Measurements from ENCODE around the gene AIDA.

Gene AIDA

GRCh38 chr1:222739465-222739864, 27.2 kb upstream of the AIDA start:
- Histone ChIP-seq H3K4me3 (ENCODE audit: low read length) (no peak overlapping the region), H3K27me3 (ENCODE audit: control insufficient read depth, insufficient read depth, low read length) (no peaks in the 10 kb centered on the region), H3K9me3 (ENCODE audit: control insufficient read depth, low read depth, low read length) (no peaks in the 10 kb centered on the region), H3K27ac (ENCODE audit: low read length) (no peak overlapping the region), H3K4me1 (ENCODE audit: control insufficient read depth, low read depth, low read length) (peaks cover 23% of the 10 kb centered on the region), H3K9ac (ENCODE audit: low read length) (no peak overlapping the region), H3K36me3 (ENCODE audit: control insufficient read depth, low read depth, low read length) (no peaks in the 10 kb centered on the region)

- Histone ChIP-seq H3K4me3 (ENCODE audit: low read length) (no peak within 1 kb of the TSS), H3K36me3 (ENCODE audit: control insufficient read depth, low read depth, low read length) (peaks cover 17% of the 10 kb centered on the region), H3K27me3 (ENCODE audit: control insufficient read depth, insufficient read depth, low read length) (no peaks in the 10 kb centered on the region), H3K9me3 (ENCODE audit: control insufficient read depth, low read depth, low read length) (no peaks in the 10 kb centered on the region), H3K4me1 (ENCODE audit: control insufficient read depth, low read depth, low read length) (peaks cover 23% of the 10 kb centered on the region), H3K27ac (ENCODE audit: low read length) (no peak within 1 kb of the TSS), H3K9ac (ENCODE audit: low read length) (no peak within 1 kb of the TSS)
Observed at GRCh38 chr1:222736972-222737371, 24.7 kb upstream of the AIDA start, which contains the start of gene FAM177B. FAM177B (plus strand) TSS chr1:222737202; CDS start chr1:222746546, 9,344 bp downstream.

GRCh38 chr1:222736470-222736869, 24.2 kb upstream of the AIDA start:
- Histone ChIP-seq H3K4me3 (ENCODE audit: low read length) (no peak overlapping the region), H3K27me3 (ENCODE audit: control insufficient read depth, insufficient read depth, low read length) (no peaks in the 10 kb centered on the region), H3K9ac (ENCODE audit: low read length) (no peak overlapping the region), H3K4me1 (ENCODE audit: control insufficient read depth, low read depth, low read length) (peaks cover 23% of the 10 kb centered on the region), H3K27ac (ENCODE audit: low read length) (no peak overlapping the region), H3K36me3 (ENCODE audit: control insufficient read depth, low read depth, low read length) (peaks cover 21% of the 10 kb centered on the region), H3K9me3 (ENCODE audit: control insufficient read depth, low read depth, low read length) (no peaks in the 10 kb centered on the region)

- Histone ChIP-seq H3K36me3 (ENCODE audit: control insufficient read depth, low read depth, low read length) (peaks cover 36% of the 10 kb centered on the region), H3K9me3 (ENCODE audit: control insufficient read depth, low read depth, low read length) (no peaks in the 10 kb centered on the region)
Observed at GRCh38 chr1:222734740-222735139, 22.4 kb upstream of the AIDA start.

GRCh38 chr1:222732216-222733159, 20.2 kb upstream of the AIDA start:
- peaks cover 52% of the 10 kb centered on the region for H3K36me3 ChIP-seq (ENCODE audit: control insufficient read depth, low read depth, low read length)

More at GRCh38 chr1:222734740-222735139, 22.4 kb upstream of the AIDA start:
- Histone ChIP-seq H3K27ac (ENCODE audit: low read length) (no peak overlapping the region), H3K4me3 (ENCODE audit: low read length) (no peak overlapping the region), H3K9ac (ENCODE audit: low read length) (no peak overlapping the region), H3K27me3 (ENCODE audit: control insufficient read depth, insufficient read depth, low read length) (no peaks in the 10 kb centered on the region), H3K4me1 (ENCODE audit: control insufficient read depth, low read depth, low read length) (peaks cover 23% of the 10 kb centered on the region)

GRCh38 chr1:222730866-222731265, 18.6 kb upstream of the AIDA start:
- Histone ChIP-seq H3K4me1 (ENCODE audit: control insufficient read depth, low read depth, low read length) (peaks cover 4% of the 10 kb centered on the region), H3K27me3 (ENCODE audit: control insufficient read depth, insufficient read depth, low read length) (no peaks in the 10 kb centered on the region), H3K9ac (ENCODE audit: low read length) (no peak overlapping the region), H3K4me3 (ENCODE audit: low read length) (no peak overlapping the region), H3K9me3 (ENCODE audit: control insufficient read depth, low read depth, low read length) (no peaks in the 10 kb centered on the region), H3K27ac (ENCODE audit: low read length) (no peak overlapping the region), H3K36me3 (ENCODE audit: control insufficient read depth, low read depth, low read length) (peaks cover 59% of the 10 kb centered on the region)

More at GRCh38 chr1:222732216-222733159, 20.2 kb upstream of the AIDA start:
- Histone ChIP-seq H3K9me3 (ENCODE audit: control insufficient read depth, low read depth, low read length) (no peaks in the 10 kb centered on the region), H3K4me3 (ENCODE audit: low read length) (no peak overlapping the region), H3K27me3 (ENCODE audit: control insufficient read depth, insufficient read depth, low read length) (no peaks in the 10 kb centered on the region), H3K9ac (ENCODE audit: low read length) (no peak overlapping the region), H3K27ac (ENCODE audit: low read length) (no peak overlapping the region), H3K4me1 (ENCODE audit: control insufficient read depth, low read depth, low read length) (peaks cover 20% of the 10 kb centered on the region)

GRCh38 chr1:222728746-222729145, 16.5 kb upstream of the AIDA start:
- no peaks in the 10 kb centered on the region for H3K27me3 ChIP-seq (ENCODE audit: control insufficient read depth, insufficient read depth, low read length)
- H3K36me3 ChIP-seq (ENCODE audit: control insufficient read depth, low read depth, low read length), result peaks cover 65% of the 10 kb centered on the region
- H3K4me1 ChIP-seq (ENCODE audit: control insufficient read depth, low read depth, low read length), result no peaks in the 10 kb centered on the region

GRCh38 chr1:222716393-222716792, 4.1 kb upstream of the AIDA start:
- Histone ChIP-seq H3K27ac (ENCODE audit: low read length) (no peak overlapping the region), H3K4me1 (ENCODE audit: control insufficient read depth, low read depth, low read length) (no peaks in the 10 kb centered on the region), H3K9me3 (ENCODE audit: control insufficient read depth, low read depth, low read length) (no peaks in the 10 kb centered on the region), H3K4me3 (ENCODE audit: low read length) (no peak overlapping the region), H3K36me3 (ENCODE audit: control insufficient read depth, low read depth, low read length) (peaks cover 19% of the 10 kb centered on the region), H3K27me3 (ENCODE audit: control insufficient read depth, insufficient read depth, low read length) (no peaks in the 10 kb centered on the region), H3K9ac (ENCODE audit: low read length) (no peak overlapping the region)

More at GRCh38 chr1:222728746-222729145, 16.5 kb upstream of the AIDA start:
- Histone ChIP-seq H3K27ac (ENCODE audit: low read length) (no peak overlapping the region), H3K9me3 (ENCODE audit: control insufficient read depth, low read depth, low read length) (no peaks in the 10 kb centered on the region), H3K9ac (ENCODE audit: low read length) (no peak overlapping the region), H3K4me3 (ENCODE audit: low read length) (no peak overlapping the region)

GRCh38 chr1:222713091-222713961, 1.0 kb upstream of the AIDA start:
- Histone ChIP-seq H3K27me3 (ENCODE audit: control insufficient read depth, insufficient read depth, low read length) (no peaks in the 10 kb centered on the region), H3K36me3 (ENCODE audit: control insufficient read depth, low read depth, low read length) (peaks cover 3% of the 10 kb centered on the region), H3K9ac (ENCODE audit: low read length) (peak overlapping the region; percentile 60), H3K4me1 (ENCODE audit: control insufficient read depth, low read depth, low read length) (peaks cover 5% of the 10 kb centered on the region), H3K4me3 (ENCODE audit: low read length) (peak overlapping the region; percentile 82), H3K27ac (ENCODE audit: low read length) (peak overlapping the region; percentile 93), H3K9me3 (ENCODE audit: control insufficient read depth, low read depth, low read length) (no peaks in the 10 kb centered on the region)

- Histone ChIP-seq H3K36me3 (ENCODE audit: control insufficient read depth, low read depth, low read length) (no peaks in the 10 kb centered on the region), H3K9me3 (ENCODE audit: control insufficient read depth, low read depth, low read length) (no peaks in the 10 kb centered on the region), H3K27ac (ENCODE audit: low read length) (no peak overlapping the region), H3K27me3 (ENCODE audit: control insufficient read depth, insufficient read depth, low read length) (no peaks in the 10 kb centered on the region), H3K4me3 (ENCODE audit: low read length) (peak overlapping the region; percentile 82), H3K4me1 (ENCODE audit: control insufficient read depth, low read depth, low read length) (peaks cover 5% of the 10 kb centered on the region), H3K9ac (ENCODE audit: low read length) (peak overlapping the region; percentile 84)
Observed at GRCh38 chr1:222711319-222712252, 705 bp downstream of the AIDA start.
